PC-9 (cell line): ENCODE data around the gene ATP6V1G3. TPM values are rescaled to one million over a fixed set of nuclear protein-coding genes. Genes with fewer than 3 reads are reported as not detected.
"Not testable (repeated sequence)": the region's sequence is repeated elsewhere in the genome, so short reads cannot be mapped to it uniquely, and the experiment has no call there.

ENCODE experiments used
- BruUV-seq: library from RNA; stranded (reverse); fragments of 400-500 nt; replicated peaks from 2 replicates; lab custom pipeline; 2021; lab: Mats Ljungman, UMichigan
- CTCF ChIA-PET: fragments of 300-600 bp; sonication (Branson Sonifier 250); formaldehyde crosslinking; loops from one replicate; lab custom pipeline; 2022; ENCODE audit warnings: antibody characterized with exemption; lab: Charles Lee
- POLR2A ChIA-PET: fragments of 300-600 bp; sonication (Branson Sonifier 250); formaldehyde crosslinking; loops from one replicate; lab custom pipeline; 2022; ENCODE audit warnings: antibody characterized with exemption; ENCODE audit not compliant: unreplicated experiment; lab: Charles Lee
- DNase-seq, 2 experiments: peaks; one replicate each; pipeline versions ENCODE4 v3.0.0 to v3.0.0-alpha.2; 2015 to 2022; ENCODE audit warnings: mixed read lengths in 1 of 2
- H2AFZ ChIP-seq: fragments of 200-600 bp; sonication (generic); 2 replicates; pipeline ENCODE4 v1.8.1; 2017; ENCODE audit warnings: antibody characterized with exemption
- H3F3A ChIP-seq: fragments of 200-600 bp; sonication (generic); 2 replicates; pipeline ENCODE4 v1.8.1; 2017; ENCODE audit warnings: antibody characterized with exemption, mild to moderate bottlenecking, low read depth; ENCODE audit not compliant: insufficient read depth
- H3K27ac ChIP-seq: fragments of 200-600 bp; sonication (generic); 2 replicates; pipeline ENCODE4 v1.6.1; 2016; ENCODE audit warnings: mixed run types
- H3K27me3 ChIP-seq: fragments of 200-600 bp; sonication (generic); 2 replicates; pipeline ENCODE4 v1.6.1; 2016; ENCODE audit warnings: low read depth, mixed run types; ENCODE audit not compliant: insufficient read depth
- H3K36me3 ChIP-seq: fragments of 200-600 bp; sonication (generic); 2 replicates; pipeline ENCODE4 v1.6.1; 2016; ENCODE audit warnings: low read depth, mixed run types
- H3K4me1 ChIP-seq: fragments of 200-600 bp; sonication (generic); replicated peaks from 2 replicates; pipeline ENCODE4 v1.6.1; 2016; ENCODE audit warnings: mixed run types; ENCODE audit not compliant: insufficient read depth
- H3K4me2 ChIP-seq: fragments of 200-600 bp; sonication (generic); 2 replicates; pipeline ENCODE4 v1.6.1; 2017; ENCODE audit warnings: mixed run types
- H3K4me3 ChIP-seq: fragments of 200-600 bp; sonication (generic); 2 replicates; pipeline ENCODE4 v1.6.1; 2016; ENCODE audit warnings: mixed run types
- H3K79me2 ChIP-seq: fragments of 200-600 bp; sonication (generic); 2 replicates; pipeline ENCODE4 v1.6.1; 2017; ENCODE audit warnings: low read depth, mixed run types
- H3K9me2 ChIP-seq: fragments of 200-600 bp; sonication (generic); 2 replicates; pipeline ENCODE4 v1.8.1; 2017; ENCODE audit warnings: mild to moderate bottlenecking; ENCODE audit not compliant: insufficient read depth
- H3K9me3 ChIP-seq: fragments of 200-600 bp; sonication (generic); 2 replicates; pipeline ENCODE4 v1.8.1; 2016; ENCODE audit warnings: low read depth; ENCODE audit not compliant: insufficient read depth
- H4K20me1 ChIP-seq: fragments of 200-600 bp; sonication (generic); 2 replicates; pipeline ENCODE4 v1.8.1; 2017; ENCODE audit not compliant: insufficient read depth
- CTCF ChIP-seq: fragments of 200-600 bp; sonication (generic); conservative IDR thresholded peaks from 2 replicates; pipeline ENCODE4 v1.6.1; 2017; ENCODE audit warnings: mixed run types, antibody characterized with exemption, mild to moderate bottlenecking, moderate library complexity
- EZH2 ChIP-seq: fragments of 200-600 bp; sonication (generic); IDR thresholded peaks from 2 replicates; pipeline ENCODE4 v1.8.0; 2017; ENCODE audit warnings: antibody characterized with exemption, low read depth
- intact Hi-C: fragments of 100-400 bp; cut with micrococcal nuclease; formaldehyde crosslinking; loops from one replicate; pipeline ENCODE4 v1.10.0; 2022; ENCODE audit not compliant: unreplicated experiment
- total RNA-seq: library from RNA; stranded (reverse); gene quantifications from 2 replicates; pipeline ENCODE4 v1.2.3, GENCODE V29; 2021

Gene ATP6V1G3
- total RNA-seq, 1 experiment from 2014 or later: not detected

GRCh38 chr1:198480876-198481275, 59.6 kb downstream of the ATP6V1G3 start:
- TF ChIP-seq EZH2 (no peak), CTCF (no peak)
- no peaks in the 10 kb centered on the region for H3F3A ChIP-seq
- H3K79me2 ChIP-seq: no peaks in the 10 kb centered on the region
- no peaks in the 10 kb centered on the region for H3K27me3 ChIP-seq
- DNase-seq: no peak
- no peaks in the 10 kb centered on the region for H4K20me1 ChIP-seq
- no TSS peak for BruUV-seq
- ChIA-PET CTCF (no interaction called here), POLR2A (no interaction called here)
- H3K4me2 ChIP-seq: no peak overlapping the region
- no peaks in the 10 kb centered on the region for H3K9me3 ChIP-seq
- intact Hi-C loops: no loop called here
- peaks cover 6% of the 10 kb centered on the region; the same call in 1 of the 2 replicates for H3K9me2 ChIP-seq
- no peak overlapping the region for H2AFZ ChIP-seq
- H3K4me3 ChIP-seq: no peak overlapping the region
- no peaks in the 10 kb centered on the region for H3K36me3 ChIP-seq
- H3K4me1 ChIP-seq: no peaks in the 10 kb centered on the region
- H3K27ac ChIP-seq: no peak overlapping the region

GRCh38 chr1:198477354-198477753, 63.1 kb downstream of the ATP6V1G3 start:
- H3K9me3 ChIP-seq, H2AFZ ChIP-seq, H3K4me1 ChIP-seq, H3K36me3 ChIP-seq, DNase-seq, H3F3A ChIP-seq, H3K4me3 ChIP-seq, H3K4me2 ChIP-seq, H4K20me1 ChIP-seq, H3K27me3 ChIP-seq, H3K9me2 ChIP-seq, CTCF ChIA-PET, BruUV-seq, H3K27ac ChIP-seq, intact Hi-C loops, H3K79me2 ChIP-seq: not testable (repeated sequence)
- POLR2A ChIA-PET: interaction anchor here (0.7 kb wide), 1 partner anchor 157 kb away, joined by 3 read pairs; no protein-coding TSS in a partner anchor

Other genes with a start within 250 kb of the ATP6V1G3 start
- 0.58 and 0.79 TPM in 2 replicates for gene PTPRC, start 98.4 kb upstream of the ATP6V1G3 start, total RNA-seq